HL-60 (cell line): ENCODE results near the gene ABCG1.

Experiments
- GABPA ChIP-seq: IDR thresholded peaks from 2 replicates; pipeline ENCODE4 v1.6.1; 2012; ENCODE audit warnings: low read depth
- POLR2AphosphoS5 ChIP-seq: IDR thresholded peaks from 2 replicates; pipeline ENCODE4 v1.6.1; 2012; ENCODE audit warnings: low read depth
- TF ChIP-seq, protein P1 (sequence below): IDR thresholded peaks from one replicate; pipeline ENCODE4 v1.5.1; 2011; ENCODE audit warnings: low read length, control low read depth, inconsistent platforms; ENCODE audit not compliant: insufficient read depth

DNA sequence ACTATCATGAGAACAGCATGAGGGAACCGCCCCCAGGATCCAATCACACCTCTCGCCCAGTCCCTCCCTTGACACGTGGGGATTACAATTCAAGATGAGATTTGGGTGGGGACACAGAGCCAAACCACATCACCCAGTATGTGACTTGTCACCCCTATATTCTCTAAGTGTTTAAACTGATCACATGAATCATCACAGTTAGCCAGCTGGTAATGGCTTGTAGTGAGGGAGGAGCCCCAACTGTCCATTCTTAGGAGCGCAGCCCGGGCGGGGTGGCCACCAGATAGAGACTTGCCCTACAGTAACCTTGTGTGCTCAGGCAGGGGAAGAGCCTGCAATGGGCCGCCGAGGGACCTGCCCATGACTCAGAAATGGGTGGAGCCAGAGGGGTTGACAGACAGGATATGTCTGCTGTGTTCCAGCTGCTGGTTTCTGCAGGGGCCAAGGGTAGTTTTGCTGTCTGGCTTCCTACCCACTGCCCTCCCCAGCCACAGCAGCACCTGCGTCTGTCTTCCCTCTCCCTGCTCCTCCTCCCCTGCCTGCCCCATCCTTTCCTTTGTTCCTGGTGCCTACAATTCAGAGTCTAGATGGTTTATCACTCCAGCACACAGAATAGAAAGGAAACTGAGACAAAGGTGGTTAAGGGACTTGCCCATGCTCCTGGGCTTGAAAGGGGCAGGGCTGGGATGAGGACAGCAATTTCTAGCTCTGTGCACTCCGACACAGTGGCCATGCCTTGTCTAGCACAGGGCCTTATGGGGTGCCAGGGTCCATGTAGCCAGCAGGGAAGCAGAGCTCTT is 9.2 kb downstream of the ABCG1 start:
- TF ChIP-seq, protein P1, sequence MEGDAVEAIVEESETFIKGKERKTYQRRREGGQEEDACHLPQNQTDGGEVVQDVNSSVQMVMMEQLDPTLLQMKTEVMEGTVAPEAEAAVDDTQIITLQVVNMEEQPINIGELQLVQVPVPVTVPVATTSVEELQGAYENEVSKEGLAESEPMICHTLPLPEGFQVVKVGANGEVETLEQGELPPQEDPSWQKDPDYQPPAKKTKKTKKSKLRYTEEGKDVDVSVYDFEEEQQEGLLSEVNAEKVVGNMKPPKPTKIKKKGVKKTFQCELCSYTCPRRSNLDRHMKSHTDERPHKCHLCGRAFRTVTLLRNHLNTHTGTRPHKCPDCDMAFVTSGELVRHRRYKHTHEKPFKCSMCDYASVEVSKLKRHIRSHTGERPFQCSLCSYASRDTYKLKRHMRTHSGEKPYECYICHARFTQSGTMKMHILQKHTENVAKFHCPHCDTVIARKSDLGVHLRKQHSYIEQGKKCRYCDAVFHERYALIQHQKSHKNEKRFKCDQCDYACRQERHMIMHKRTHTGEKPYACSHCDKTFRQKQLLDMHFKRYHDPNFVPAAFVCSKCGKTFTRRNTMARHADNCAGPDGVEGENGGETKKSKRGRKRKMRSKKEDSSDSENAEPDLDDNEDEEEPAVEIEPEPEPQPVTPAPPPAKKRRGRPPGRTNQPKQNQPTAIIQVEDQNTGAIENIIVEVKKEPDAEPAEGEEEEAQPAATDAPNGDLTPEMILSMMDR = no peak
- TF ChIP-seq GABPA = no peak
- TF ChIP-seq POLR2AphosphoS5 = no peak
